Kidney (tissue), 14 donors: ENCODE data around the gene GSDME. TPM values are rescaled to one million over a fixed set of nuclear protein-coding genes. Genes with fewer than 3 reads are reported as not detected.
A peak's percentile ranks its signal among the peaks of the same experiment; 100 is the strongest.

ENCODE experiments used
- DNase-seq, 5 donors: peaks; one replicate each; pipeline ENCODE4 v3.0.0-alpha.2; 2013 to 2020
- FAIRE-seq: peaks from 2 replicates; lab custom pipeline; 2012; peaks lifted over from hg19 to GRCh38; lab: Jason Lieb, UNC
- H3K27ac ChIP-seq, 2 donors: one replicate each; pipeline ENCODE4 v1.7.0; 2013; ENCODE audit warnings: low read depth in 2 of 2, low read length in 2 of 2, inconsistent platforms in 1 of 2
- H3K27me3 ChIP-seq: one replicate; pipeline ENCODE4 v1.7.1; 2013; ENCODE audit warnings: low read length, inconsistent platforms; ENCODE audit not compliant: control insufficient read depth, insufficient read depth
- H3K36me3 ChIP-seq, 3 donors: one replicate each; pipeline versions ENCODE4 v1.7.0 to v1.7.1; 2013; ENCODE audit warnings: low read length in 3 of 3, control low read depth in 1 of 3, inconsistent platforms in 1 of 3; ENCODE audit not compliant: insufficient read depth in 3 of 3, control insufficient read depth in 2 of 3
- H3K4me1 ChIP-seq, 3 donors: one replicate each; pipeline versions ENCODE4 v1.7.0 to v1.7.1; 2013; ENCODE audit warnings: low read length in 3 of 3, inconsistent platforms in 1 of 3, low read depth in 1 of 3; ENCODE audit not compliant: control insufficient read depth in 2 of 3, insufficient read depth in 2 of 3
- H3K4me3 ChIP-seq, 3 donors: one replicate each; pipeline versions ENCODE4 v1.7.0 to v1.8.1; 2013; ENCODE audit warnings: low read length in 3 of 3, control low read depth in 1 of 3, inconsistent platforms in 1 of 3
- H3K9ac ChIP-seq, 3 donors: one replicate each; pipeline versions ENCODE4 v1.7.0 to v1.7.1; 2013; ENCODE audit warnings: low read length in 3 of 3, control low read depth in 1 of 3, inconsistent platforms in 1 of 3
- H3K9me3 ChIP-seq, 3 donors: one replicate each; pipeline versions ENCODE4 v1.7.0 to v1.7.1; 2013; ENCODE audit warnings: low read length in 3 of 3, control low read depth in 1 of 3, inconsistent platforms in 1 of 3; ENCODE audit not compliant: control insufficient read depth in 2 of 3, insufficient read depth in 1 of 3
- intact Hi-C: fragments of 100-400 bp; cut with DNase I; formaldehyde crosslinking; loops from one replicate; pipeline ENCODE4 v1.11.1; 2022
- polyA plus RNA-seq: library from polyadenylated mRNA; stranded (reverse); fragments of 350-450 nt; fragmentation: Illumina TruSeq; extraction: RNeasy Lipid Tissue Mini Kit (QIAGEN cat#74804); gene quantifications from one replicate; pipeline ENCODE4 v1.2.3, GENCODE V29; 2014; ENCODE audit warnings: low read depth, low replicate concordance; ENCODE audit not compliant: insufficient read depth
- total RNA-seq: library from RNA; stranded (reverse); fragmentation: NEBNext Ultra II Directional; extraction: Animal tissue kit (Norgen Biotek cat#: 25700); gene quantifications from one replicate; pipeline ENCODE4 v1.2.1, GENCODE V29; 2021
- TF ChIP-seq, protein P1 (sequence below): IDR thresholded peaks from 3 replicates; pipeline ENCODE4 v1.5.1; 2012; ENCODE audit warnings: mild to moderate bottlenecking, moderate library complexity, borderline replicate concordance; ENCODE audit not compliant: insufficient read depth; ENCODE audit errors: extremely low read depth
- donor health status: control.
- donor health status: control.
- donor health status: control.
- donor health status: control.
- donor health status: control.
- donor health status: DM: yes; HTN: yes; CAD: no.
- donor health status: Normal renal cell carcinoma (clear cell type).

GSDME gene
- total and polyA plus RNA-seq, 2 donors from 2014 or later = 11.7 to 16.8 TPM

- FAIRE-seq (no peak), DNase-seq (no peak)
- no peak overlapping the region for H3K4me3 ChIP-seq
- no peak overlapping the region for H3K9ac ChIP-seq
- TF ChIP-seq, protein P1, sequence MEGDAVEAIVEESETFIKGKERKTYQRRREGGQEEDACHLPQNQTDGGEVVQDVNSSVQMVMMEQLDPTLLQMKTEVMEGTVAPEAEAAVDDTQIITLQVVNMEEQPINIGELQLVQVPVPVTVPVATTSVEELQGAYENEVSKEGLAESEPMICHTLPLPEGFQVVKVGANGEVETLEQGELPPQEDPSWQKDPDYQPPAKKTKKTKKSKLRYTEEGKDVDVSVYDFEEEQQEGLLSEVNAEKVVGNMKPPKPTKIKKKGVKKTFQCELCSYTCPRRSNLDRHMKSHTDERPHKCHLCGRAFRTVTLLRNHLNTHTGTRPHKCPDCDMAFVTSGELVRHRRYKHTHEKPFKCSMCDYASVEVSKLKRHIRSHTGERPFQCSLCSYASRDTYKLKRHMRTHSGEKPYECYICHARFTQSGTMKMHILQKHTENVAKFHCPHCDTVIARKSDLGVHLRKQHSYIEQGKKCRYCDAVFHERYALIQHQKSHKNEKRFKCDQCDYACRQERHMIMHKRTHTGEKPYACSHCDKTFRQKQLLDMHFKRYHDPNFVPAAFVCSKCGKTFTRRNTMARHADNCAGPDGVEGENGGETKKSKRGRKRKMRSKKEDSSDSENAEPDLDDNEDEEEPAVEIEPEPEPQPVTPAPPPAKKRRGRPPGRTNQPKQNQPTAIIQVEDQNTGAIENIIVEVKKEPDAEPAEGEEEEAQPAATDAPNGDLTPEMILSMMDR = no peak
- H3K4me1 ChIP-seq = no peaks in the 10 kb centered on the region
- H3K36me3 ChIP-seq = no peaks in the 10 kb centered on the region
- H3K27ac ChIP-seq = no peak overlapping the region
- intact Hi-C loops = no loop called here
- no peaks in the 10 kb centered on the region for H3K9me3 ChIP-seq
- H3K27me3 ChIP-seq = no peaks in the 10 kb centered on the region
These were observed 40.0 kb downstream of the GSDME start for GRCh38 chr7:24717247-24717622.

DNA sequence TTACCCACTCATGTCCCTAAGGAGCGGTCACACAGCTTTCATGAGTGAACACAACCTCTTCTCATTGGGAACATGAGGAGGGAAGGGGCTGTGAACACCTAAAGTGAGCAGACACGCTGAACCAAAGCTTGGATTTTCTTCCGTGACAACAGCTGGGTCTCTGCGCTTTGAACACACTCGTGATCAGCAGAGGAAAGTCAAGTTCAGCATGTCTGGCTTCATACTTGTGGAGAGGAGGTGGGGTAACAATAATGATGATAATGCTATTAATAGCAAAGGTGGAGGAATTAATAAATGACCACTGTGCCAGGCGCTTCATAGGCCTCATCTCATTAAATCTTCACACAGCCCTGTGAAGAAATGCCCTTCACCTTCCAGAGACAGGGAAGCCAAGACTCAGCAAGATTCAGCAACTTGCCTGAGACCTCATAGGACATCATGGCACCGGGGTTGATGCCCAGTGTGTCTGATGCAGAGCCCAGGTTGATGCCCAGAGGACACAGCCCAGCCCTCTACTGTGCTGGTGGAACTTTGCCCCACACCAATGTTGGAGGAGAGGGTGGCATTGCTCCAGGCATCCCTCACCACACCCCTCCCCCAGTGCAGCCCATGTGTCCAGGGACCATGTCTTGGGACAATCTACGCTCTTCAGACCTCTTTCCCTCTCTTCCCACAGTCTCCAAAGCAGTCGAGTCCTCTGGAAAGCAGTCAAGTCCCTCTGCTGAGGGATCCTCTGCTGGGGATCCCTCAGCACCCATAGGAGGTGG lies 40.6 kb downstream of the GSDME start:
- intact Hi-C loops = no loop called here
- FAIRE-seq = no peak

GRCh38 chr7:24715661-24716479 lies 41.4 kb downstream of the GSDME start:
- no peaks in the 10 kb centered on the region for H3K36me3 ChIP-seq
- intact Hi-C loops = no loop called here
- H3K27ac ChIP-seq = no peak overlapping the region
- H3K4me3 ChIP-seq = no peak overlapping the region
- H3K27me3 ChIP-seq = no peaks in the 10 kb centered on the region
- FAIRE-seq (no peak), DNase-seq (peak in 2 of 5 donors; percentile 35 to 65)
- no peaks in the 10 kb centered on the region for H3K9me3 ChIP-seq
- TF ChIP-seq, protein P1 = no peak
- H3K9ac ChIP-seq = no peak overlapping the region
- H3K4me1 ChIP-seq = no peaks in the 10 kb centered on the region

More for the DNA sequence above, 40.6 kb downstream of the GSDME start:
- H3K36me3 ChIP-seq = no peaks in the 10 kb centered on the region
- no peak overlapping the region for H3K27ac ChIP-seq
- no peaks in the 10 kb centered on the region for H3K27me3 ChIP-seq
- no peak for DNase-seq
- no peak overlapping the region for H3K4me3 ChIP-seq
- H3K4me1 ChIP-seq = no peaks in the 10 kb centered on the region
- no peak overlapping the region for H3K9ac ChIP-seq
- TF ChIP-seq, protein P1 = no peak
- H3K9me3 ChIP-seq = no peaks in the 10 kb centered on the region
